Measurements from ENCODE around the gene OGDH. TPM values are rescaled to one million over a fixed set of nuclear protein-coding genes. Genes with fewer than 3 reads are reported as not detected.
A peak's percentile ranks its signal among the peaks of the same experiment; 100 is the strongest.

Gene OGDH
- total and polyA plus RNA-seq, 2 of the 13 experiments (the other 11 are each of a cell fraction or from before 2014, with no cell fraction given): 17.4 to 25.4 TPM

DNA sequence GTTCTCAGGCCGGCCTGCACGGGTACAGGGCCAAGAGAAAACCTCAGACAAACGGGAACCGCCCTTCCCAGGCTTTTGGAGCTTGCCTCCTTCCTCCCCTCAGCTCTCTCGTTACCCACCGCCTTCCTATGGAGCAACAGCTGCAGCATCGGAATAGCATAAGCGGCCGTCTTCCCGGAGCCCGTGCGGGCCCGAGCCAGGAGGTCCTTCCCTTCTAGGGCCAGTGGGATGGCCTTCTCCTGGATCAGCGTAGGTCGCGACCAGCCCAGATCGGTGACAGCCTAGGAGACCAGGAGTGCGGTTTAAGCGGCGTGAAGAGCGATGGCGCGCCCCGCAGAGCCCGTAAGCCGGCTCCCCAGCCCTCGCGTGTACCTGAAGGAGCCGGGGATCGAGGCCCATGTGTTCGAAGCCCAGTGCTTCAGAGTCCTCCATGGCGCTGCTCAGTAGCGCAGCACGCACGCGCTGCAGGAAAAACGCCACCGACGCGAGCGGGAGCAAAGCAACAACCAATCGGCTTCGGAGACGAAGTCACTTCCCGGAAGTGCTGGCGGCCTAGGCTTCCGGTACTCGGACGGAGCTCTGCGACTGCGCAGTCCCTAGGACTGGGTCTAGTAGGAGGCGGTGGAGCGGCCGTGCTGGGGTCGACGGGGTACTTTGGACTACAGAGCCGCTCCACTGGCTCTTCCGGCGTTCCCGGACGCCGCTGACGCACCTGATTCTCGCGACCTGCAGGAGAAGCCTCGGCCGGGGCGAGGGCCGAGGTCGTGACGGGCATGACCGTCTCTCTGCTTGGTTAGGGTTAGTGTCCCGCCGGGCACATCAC, 32.8 kb upstream of the OGDH start, which contains the start of gene DDX56 (continued):
- TF ChIP-seq ZSCAN30 (CRISPR knock-in tag; IDR thresholded peaks at IDR 0.05): no peak
- TF ChIP-seq, protein P1, sequence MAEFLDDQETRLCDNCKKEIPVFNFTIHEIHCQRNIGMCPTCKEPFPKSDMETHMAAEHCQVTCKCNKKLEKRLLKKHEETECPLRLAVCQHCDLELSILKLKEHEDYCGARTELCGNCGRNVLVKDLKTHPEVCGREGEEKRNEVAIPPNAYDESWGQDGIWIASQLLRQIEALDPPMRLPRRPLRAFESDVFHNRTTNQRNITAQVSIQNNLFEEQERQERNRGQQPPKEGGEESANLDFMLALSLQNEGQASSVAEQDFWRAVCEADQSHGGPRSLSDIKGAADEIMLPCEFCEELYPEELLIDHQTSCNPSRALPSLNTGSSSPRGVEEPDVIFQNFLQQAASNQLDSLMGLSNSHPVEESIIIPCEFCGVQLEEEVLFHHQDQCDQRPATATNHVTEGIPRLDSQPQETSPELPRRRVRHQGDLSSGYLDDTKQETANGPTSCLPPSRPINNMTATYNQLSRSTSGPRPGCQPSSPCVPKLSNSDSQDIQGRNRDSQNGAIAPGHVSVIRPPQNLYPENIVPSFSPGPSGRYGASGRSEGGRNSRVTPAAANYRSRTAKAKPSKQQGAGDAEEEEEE (CRISPR knock-in tag; IDR thresholded peaks at IDR 0.05; ENCODE audit: borderline replicate concordance): no peak
- TF ChIP-seq ZSCAN25 (CRISPR knock-in tag; IDR thresholded peaks at IDR 0.05): peak; percentile 55; the same call in 1 of the 2 replicates
- TF ChIP-seq ZZZ3 (CRISPR knock-in tag; IDR thresholded peaks at IDR 0.05; ENCODE audit: borderline replicate concordance): peak; percentile 88; the same call in 1 of the 2 replicates
- no peak for TF ChIP-seq CEBPB (IDR thresholded peaks at IDR 0.05; ENCODE audit: borderline replicate concordance, low read depth, low read length)
- TF ChIP-seq PPARG (CRISPR knock-in tag; conservative IDR thresholded peaks at IDR 0.05): peak; percentile 52; the same call in 1 of the 2 replicates
- TF ChIP-seq, protein P2, sequence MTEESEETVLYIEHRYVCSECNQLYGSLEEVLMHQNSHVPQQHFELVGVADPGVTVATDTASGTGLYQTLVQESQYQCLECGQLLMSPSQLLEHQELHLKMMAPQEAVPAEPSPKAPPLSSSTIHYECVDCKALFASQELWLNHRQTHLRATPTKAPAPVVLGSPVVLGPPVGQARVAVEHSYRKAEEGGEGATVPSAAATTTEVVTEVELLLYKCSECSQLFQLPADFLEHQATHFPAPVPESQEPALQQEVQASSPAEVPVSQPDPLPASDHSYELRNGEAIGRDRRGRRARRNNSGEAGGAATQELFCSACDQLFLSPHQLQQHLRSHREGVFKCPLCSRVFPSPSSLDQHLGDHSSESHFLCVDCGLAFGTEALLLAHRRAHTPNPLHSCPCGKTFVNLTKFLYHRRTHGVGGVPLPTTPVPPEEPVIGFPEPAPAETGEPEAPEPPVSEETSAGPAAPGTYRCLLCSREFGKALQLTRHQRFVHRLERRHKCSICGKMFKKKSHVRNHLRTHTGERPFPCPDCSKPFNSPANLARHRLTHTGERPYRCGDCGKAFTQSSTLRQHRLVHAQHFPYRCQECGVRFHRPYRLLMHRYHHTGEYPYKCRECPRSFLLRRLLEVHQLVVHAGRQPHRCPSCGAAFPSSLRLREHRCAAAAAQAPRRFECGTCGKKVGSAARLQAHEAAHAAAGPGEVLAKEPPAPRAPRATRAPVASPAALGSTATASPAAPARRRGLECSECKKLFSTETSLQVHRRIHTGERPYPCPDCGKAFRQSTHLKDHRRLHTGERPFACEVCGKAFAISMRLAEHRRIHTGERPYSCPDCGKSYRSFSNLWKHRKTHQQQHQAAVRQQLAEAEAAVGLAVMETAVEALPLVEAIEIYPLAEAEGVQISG (CRISPR knock-in tag; IDR thresholded peaks at IDR 0.05): peak; percentile 95
- TF ChIP-seq YEATS2 (CRISPR knock-in tag; IDR thresholded peaks at IDR 0.05; ENCODE audit: borderline replicate concordance): peak; percentile 93
- TF ChIP-seq, protein P3, sequence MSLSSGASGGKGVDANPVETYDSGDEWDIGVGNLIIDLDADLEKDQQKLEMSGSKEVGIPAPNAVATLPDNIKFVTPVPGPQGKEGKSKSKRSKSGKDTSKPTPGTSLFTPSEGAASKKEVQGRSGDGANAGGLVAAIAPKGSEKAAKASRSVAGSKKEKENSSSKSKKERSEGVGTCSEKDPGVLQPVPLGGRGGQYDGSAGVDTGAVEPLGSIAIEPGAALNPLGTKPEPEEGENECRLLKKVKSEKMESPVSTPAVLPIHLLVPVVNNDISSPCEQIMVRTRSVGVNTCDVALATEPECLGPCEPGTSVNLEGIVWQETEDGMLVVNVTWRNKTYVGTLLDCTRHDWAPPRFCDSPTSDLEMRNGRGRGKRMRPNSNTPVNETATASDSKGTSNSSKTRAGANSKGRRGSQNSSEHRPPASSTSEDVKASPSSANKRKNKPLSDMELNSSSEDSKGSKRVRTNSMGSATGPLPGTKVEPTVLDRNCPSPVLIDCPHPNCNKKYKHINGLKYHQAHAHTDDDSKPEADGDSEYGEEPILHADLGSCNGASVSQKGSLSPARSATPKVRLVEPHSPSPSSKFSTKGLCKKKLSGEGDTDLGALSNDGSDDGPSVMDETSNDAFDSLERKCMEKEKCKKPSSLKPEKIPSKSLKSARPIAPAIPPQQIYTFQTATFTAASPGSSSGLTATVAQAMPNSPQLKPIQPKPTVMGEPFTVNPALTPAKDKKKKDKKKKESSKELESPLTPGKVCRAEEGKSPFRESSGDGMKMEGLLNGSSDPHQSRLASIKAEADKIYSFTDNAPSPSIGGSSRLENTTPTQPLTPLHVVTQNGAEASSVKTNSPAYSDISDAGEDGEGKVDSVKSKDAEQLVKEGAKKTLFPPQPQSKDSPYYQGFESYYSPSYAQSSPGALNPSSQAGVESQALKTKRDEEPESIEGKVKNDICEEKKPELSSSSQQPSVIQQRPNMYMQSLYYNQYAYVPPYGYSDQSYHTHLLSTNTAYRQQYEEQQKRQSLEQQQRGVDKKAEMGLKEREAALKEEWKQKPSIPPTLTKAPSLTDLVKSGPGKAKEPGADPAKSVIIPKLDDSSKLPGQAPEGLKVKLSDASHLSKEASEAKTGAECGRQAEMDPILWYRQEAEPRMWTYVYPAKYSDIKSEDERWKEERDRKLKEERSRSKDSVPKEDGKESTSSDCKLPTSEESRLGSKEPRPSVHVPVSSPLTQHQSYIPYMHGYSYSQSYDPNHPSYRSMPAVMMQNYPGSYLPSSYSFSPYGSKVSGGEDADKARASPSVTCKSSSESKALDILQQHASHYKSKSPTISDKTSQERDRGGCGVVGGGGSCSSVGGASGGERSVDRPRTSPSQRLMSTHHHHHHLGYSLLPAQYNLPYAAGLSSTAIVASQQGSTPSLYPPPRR (CRISPR knock-in tag; IDR thresholded peaks at IDR 0.05; ENCODE audit: borderline replicate concordance): peak; percentile 78
- TF ChIP-seq NR2F2 (IDR thresholded peaks at IDR 0.05; ENCODE audit: borderline replicate concordance, low read depth): no peak; the same call in 1 of the 2 replicates
- TF ChIP-seq SMYD3 (CRISPR knock-in tag; IDR thresholded peaks at IDR 0.05): no peak
- peak; percentile 91 for TF ChIP-seq YY1 (IDR thresholded peaks at IDR 0.05; ENCODE audit: insufficient read depth, insufficient replicate concordance, low read depth, low read length)
- TF ChIP-seq ZNF354B (CRISPR knock-in tag; IDR thresholded peaks at IDR 0.05): no peak
- peak; percentile 22; the same call in 1 of the 2 replicates for TF ChIP-seq ZFP82 (CRISPR knock-in tag; IDR thresholded peaks at IDR 0.05; ENCODE audit: borderline replicate concordance)
- TF ChIP-seq MEIS1 (CRISPR knock-in tag; IDR thresholded peaks at IDR 0.05; ENCODE audit: borderline replicate concordance): peak; percentile 76
- peak; percentile 86; the same call in 1 of the 2 replicates for TF ChIP-seq FOXM1 (CRISPR knock-in tag; IDR thresholded peaks at IDR 0.05)
- TF ChIP-seq, protein P4, sequence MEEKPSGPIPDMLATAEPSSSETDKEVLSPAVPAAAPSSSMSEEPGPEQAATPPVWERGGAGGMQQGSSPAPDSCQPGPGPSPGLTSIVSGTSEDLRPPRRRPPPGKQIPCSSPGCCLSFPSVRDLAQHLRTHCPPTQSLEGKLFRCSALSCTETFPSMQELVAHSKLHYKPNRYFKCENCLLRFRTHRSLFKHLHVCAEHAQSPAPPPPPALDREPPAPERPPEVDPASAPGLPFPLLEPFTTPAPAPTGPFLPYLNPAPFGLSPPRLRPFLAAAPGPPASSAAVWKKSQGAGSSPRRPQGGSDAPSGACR (CRISPR knock-in tag; IDR thresholded peaks at IDR 0.05): no peak
- TF ChIP-seq MTA3 (CRISPR knock-in tag; IDR thresholded peaks at IDR 0.05): no peak
